T-helper 2 cell treated with Interferon-gamma antibody and Interleukin-4, amounts not matched to agents 5 μg/mL and 100 μg/mL, for 36 hours (primary cell): Measurements from ENCODE around the gene CGB7.
"Not testable (repeated sequence)": the region's sequence is repeated elsewhere in the genome, so short reads cannot be mapped to it uniquely, and the experiment has no call there.

Experiments used
- DNase-seq: peaks from one replicate; pipeline ENCODE4 v3.0.0; 2021; ENCODE audit warnings: low spot score
- H3K27ac Mint-ChIP-seq: one replicate; pipeline ENCODE4 v1.8.0; 2021; ENCODE audit warnings: mild to moderate bottlenecking, mixed read lengths
- H3K27me3 Mint-ChIP-seq: one replicate; pipeline ENCODE4 v1.8.0; 2021; ENCODE audit warnings: low read depth, mixed read lengths
- H3K36me3 Mint-ChIP-seq: one replicate; pipeline ENCODE4 v1.8.0; 2021; ENCODE audit warnings: low read depth, mixed read lengths
- H3K4me1 Mint-ChIP-seq: one replicate; pipeline ENCODE4 v1.8.0; 2021; ENCODE audit warnings: low read depth, mixed read lengths
- H3K4me3 Mint-ChIP-seq: one replicate; pipeline ENCODE4 v1.8.0; 2022; ENCODE audit warnings: mild to moderate bottlenecking, moderate library complexity, mixed read lengths
- H3K9me3 Mint-ChIP-seq: one replicate; pipeline ENCODE4 v1.8.0; 2021; ENCODE audit warnings: mixed read lengths

Gene CGB7

GRCh38 chr19:49064768-49065611 is 7.4 kb upstream of the CGB7 start, which contains the start of gene NTF4:
NTF4 (minus strand) TSS chr19:49064818; CDS start chr19:49061997, 2,821 bp downstream.
- H3K36me3 Mint-ChIP-seq: no peaks in the 10 kb centered on the region
- peaks cover 68% of the 10 kb centered on the region for H3K27me3 Mint-ChIP-seq
- no peak for DNase-seq
- H3K4me1 Mint-ChIP-seq: no peaks in the 10 kb centered on the region
- H3K9me3 Mint-ChIP-seq: no peaks in the 10 kb centered on the region
- no peak within 1 kb of the TSS for H3K4me3 Mint-ChIP-seq
- no peak within 1 kb of the TSS for H3K27ac Mint-ChIP-seq

GRCh38 chr19:49064029-49064629 is 6.6 kb upstream of the CGB7 start:
- DNase-seq: no peak
- no peak overlapping the region for H3K4me3 Mint-ChIP-seq
- no peaks in the 10 kb centered on the region for H3K36me3 Mint-ChIP-seq
- H3K4me1 Mint-ChIP-seq: no peaks in the 10 kb centered on the region
- no peaks in the 10 kb centered on the region for H3K9me3 Mint-ChIP-seq
- H3K27me3 Mint-ChIP-seq: peaks cover 69% of the 10 kb centered on the region
- H3K27ac Mint-ChIP-seq: no peak overlapping the region

- peaks cover 76% of the 10 kb centered on the region for H3K27me3 Mint-ChIP-seq
These were observed 3.9 kb upstream of the CGB7 start for GRCh38 chr19:49061445-49061844.

GRCh38 chr19:49061000-49061399 is 3.5 kb upstream of the CGB7 start:
- H3K36me3 Mint-ChIP-seq: no peaks in the 10 kb centered on the region
- no peak overlapping the region for H3K27ac Mint-ChIP-seq
- DNase-seq: no peak
- no peak overlapping the region for H3K4me3 Mint-ChIP-seq
- H3K27me3 Mint-ChIP-seq: peaks cover 75% of the 10 kb centered on the region
- peaks cover 14% of the 10 kb centered on the region for H3K4me1 Mint-ChIP-seq
- no peaks in the 10 kb centered on the region for H3K9me3 Mint-ChIP-seq

More at GRCh38 chr19:49061445-49061844, 3.9 kb upstream of the CGB7 start:
- no peak for DNase-seq
- Mint-ChIP-seq H3K4me3 (no peak overlapping the region), H3K4me1 (peaks cover 13% of the 10 kb centered on the region), H3K27ac (no peak overlapping the region), H3K9me3 (no peaks in the 10 kb centered on the region), H3K36me3 (no peaks in the 10 kb centered on the region)

GRCh38 chr19:49059053-49059452 is 1.5 kb upstream of the CGB7 start:
- H3K4me3 Mint-ChIP-seq: no peak overlapping the region
- no peaks in the 10 kb centered on the region for H3K36me3 Mint-ChIP-seq
- DNase-seq: no peak
- no peaks in the 10 kb centered on the region for H3K9me3 Mint-ChIP-seq
- peaks cover 16% of the 10 kb centered on the region for H3K4me1 Mint-ChIP-seq
- no peak overlapping the region for H3K27ac Mint-ChIP-seq
- peaks cover 68% of the 10 kb centered on the region for H3K27me3 Mint-ChIP-seq

DNA sequence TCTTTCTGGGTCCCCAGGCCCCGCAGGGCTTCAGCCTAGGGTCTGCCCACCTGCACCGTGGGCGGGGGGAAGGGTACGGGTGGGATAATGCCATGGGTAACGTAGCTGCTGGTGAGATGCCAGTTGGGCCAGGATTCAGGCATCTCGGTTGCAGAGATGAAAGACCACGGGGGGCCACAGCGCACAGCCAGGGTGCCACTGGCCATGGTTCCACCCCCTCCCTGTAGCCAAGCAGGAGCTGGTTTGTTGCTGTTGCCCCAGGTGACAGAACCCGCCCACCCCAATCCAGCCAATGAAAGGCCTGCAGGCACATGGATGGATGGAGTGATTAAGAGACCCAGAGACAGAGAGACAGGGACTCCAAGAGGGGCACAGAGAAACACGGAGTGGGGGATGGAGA is 1.0 kb upstream of the CGB7 start:
- H3K36me3 Mint-ChIP-seq: no peaks in the 10 kb centered on the region
- H3K4me3 Mint-ChIP-seq: no peak overlapping the region
- no peak for DNase-seq
- no peaks in the 10 kb centered on the region for H3K9me3 Mint-ChIP-seq
- H3K27ac Mint-ChIP-seq: no peak overlapping the region
- peaks cover 65% of the 10 kb centered on the region for H3K27me3 Mint-ChIP-seq
- peaks cover 16% of the 10 kb centered on the region for H3K4me1 Mint-ChIP-seq

DNA sequence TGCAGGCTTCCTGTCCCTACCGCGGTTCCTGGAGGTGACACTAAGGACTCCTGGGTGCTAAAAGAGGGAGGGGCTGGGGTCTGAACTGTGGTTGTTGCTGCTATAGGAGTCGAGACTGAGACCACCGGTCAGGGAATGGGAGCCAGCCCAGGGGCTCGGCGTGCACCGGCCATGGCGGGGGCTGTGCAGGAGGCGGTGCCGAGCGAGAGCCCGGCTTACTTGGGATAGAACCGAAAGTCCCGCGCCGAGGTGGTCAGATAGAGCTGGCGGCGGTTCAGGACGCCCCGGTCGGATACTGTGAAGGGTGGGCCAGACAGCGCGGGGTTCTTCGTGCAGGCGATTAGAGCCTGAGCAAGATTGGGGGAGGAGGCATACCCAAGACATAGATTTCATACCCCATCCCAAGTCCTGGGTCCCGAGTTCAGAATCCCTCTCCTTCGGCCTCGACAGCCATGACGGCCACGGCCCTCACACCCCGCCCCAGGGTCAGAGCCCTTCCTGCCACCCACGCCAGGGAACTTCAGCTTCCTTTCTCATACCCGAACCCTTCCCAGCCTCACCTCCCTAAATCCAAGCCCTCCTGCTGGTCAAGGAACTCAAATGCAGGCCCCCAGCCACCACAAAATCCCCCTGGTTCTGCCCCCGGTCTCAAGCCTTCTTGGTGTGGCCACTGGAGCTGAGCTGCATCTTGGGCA is 500 bp downstream of the CGB7 start:
- peaks cover 61% of the 10 kb centered on the region for H3K27me3 Mint-ChIP-seq
- not testable (repeated sequence) for H3K27ac Mint-ChIP-seq

DNA sequence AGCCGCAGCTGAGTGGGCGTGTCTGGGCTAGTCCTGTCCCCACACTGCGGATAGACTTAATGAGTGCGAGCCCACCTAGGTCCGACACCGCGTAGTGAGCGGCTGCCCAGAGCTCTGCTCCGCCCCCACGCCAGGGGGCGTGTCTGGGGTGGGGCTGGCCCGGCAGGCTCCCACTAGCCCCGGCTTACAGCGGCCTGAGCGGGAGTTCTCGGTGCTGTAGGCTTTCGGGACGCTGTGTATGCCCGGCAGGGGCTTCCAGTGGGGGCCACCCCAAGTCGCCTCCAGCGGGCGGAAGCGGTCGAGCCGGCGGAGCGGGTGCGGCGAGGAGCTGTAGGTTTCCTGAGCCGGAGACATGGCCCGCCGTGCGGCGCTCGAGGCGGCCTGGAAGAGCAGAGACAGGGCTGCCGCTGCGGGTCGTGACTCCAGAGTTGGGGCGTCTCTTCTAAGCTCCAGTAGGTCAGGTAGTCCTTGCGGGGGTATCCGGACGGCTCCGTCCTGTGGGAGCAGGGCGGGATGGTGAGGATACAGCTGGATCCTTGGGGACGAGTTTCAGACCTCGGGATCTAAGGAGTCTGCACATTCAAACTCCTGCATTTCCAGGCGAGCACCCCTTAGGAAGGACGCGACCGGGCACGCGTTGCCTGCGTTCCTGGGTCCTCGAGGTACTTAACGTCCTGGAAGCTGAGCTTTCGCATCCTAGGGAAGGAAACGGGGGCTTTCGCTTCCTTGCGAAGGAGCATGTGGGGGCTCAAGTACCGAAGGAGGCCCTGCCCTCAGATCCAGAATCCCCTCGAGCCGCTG is 1.2 kb downstream of the CGB7 start:
- Mint-ChIP-seq H3K27ac (no peak overlapping the region), H3K36me3 (no peaks in the 10 kb centered on the region), H3K9me3 (no peaks in the 10 kb centered on the region), H3K4me1 (peaks cover 16% of the 10 kb centered on the region), H3K27me3 (peaks cover 58% of the 10 kb centered on the region), H3K4me3 (peak overlapping the region; percentile 69)
- DNase-seq: peak; percentile 56

More for the DNA sequence above, 500 bp downstream of the CGB7 start:
- not testable (repeated sequence) for H3K9me3 Mint-ChIP-seq, H3K36me3 Mint-ChIP-seq, DNase-seq
- H3K4me3 Mint-ChIP-seq: peak overlapping the region; percentile 69
- peaks cover 16% of the 10 kb centered on the region for H3K4me1 Mint-ChIP-seq

DNA sequence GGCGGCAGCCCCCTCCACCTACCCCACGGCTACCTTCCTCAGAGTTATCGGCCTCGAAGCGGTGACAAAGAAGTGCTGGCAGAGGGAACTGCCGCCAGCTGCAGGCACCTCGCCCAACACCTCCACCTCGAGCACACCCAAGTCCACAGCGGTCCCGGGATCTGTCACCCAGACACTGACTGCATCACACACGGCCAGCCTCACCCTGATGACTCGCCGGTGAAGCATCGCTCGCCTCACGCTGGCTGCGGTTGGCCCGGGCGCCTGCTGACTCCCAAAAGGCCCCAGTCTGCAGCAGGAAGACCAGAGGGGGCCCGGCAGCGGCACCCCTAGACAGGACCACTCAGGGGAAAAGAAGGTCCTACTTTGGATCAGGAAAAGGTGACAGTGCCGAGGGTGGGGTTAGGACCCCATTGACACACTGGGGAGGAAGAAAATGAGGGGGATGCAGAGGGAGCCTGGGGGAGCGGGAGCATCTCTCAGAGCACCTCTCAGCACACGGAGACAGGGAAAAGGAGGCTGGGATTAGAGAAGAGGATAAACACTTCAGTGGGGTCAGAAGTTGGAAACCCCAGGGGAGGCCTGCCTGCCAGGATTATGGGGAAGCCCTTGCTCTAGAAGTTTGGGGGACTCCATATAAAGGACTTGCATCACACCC is 7.0 kb downstream of the CGB7 start:
- not testable (repeated sequence) for H3K9me3 Mint-ChIP-seq, DNase-seq, H3K36me3 Mint-ChIP-seq, H3K4me1 Mint-ChIP-seq, H3K27me3 Mint-ChIP-seq, H3K27ac Mint-ChIP-seq, H3K4me3 Mint-ChIP-seq

DNA sequence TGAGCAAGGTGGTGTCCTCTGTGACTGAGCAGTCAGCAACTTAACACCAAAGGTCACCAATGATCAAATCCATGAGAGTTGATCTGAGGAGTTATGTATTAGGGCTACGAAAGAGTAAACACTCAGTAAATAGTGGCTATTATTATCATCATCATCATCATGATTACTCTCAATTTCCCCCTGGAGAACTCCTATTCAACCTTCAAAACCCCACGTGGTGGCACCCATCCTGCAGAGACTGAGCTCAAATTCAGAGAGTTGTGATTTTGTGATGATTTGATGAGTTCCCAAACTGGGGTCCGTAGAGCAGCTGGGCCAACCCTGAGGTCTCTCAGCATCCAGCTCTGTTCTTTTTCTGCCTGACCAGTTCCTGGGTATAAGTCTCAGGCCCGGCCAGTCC is 7.7 kb downstream of the CGB7 start:
- H3K27ac Mint-ChIP-seq, H3K27me3 Mint-ChIP-seq, H3K4me3 Mint-ChIP-seq, H3K36me3 Mint-ChIP-seq, DNase-seq, H3K9me3 Mint-ChIP-seq, H3K4me1 Mint-ChIP-seq: not testable (repeated sequence)

DNA sequence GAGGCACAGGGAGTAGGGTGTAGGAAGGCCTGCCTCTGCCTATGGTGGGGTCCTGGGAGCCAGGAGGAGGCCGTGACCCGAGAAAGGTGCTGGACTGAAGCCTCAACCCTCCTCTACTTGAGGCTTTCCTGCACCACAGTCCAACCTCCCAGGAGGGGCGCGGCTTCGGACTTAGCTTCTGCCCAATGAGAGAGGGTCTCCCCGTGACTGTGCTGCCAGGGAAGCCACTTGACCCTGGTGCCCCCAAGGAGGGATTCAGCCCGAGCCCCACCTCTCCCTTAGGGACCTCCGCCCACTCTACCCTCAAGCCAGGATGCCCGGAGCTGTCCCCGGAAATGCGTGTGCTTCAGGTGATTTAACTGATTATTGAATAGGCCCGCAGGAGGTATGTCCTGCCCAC is 8.5 kb downstream of the CGB7 start, which contains the start of gene CGB8:
CGB8 (minus strand) TSS at position 101 of the 400 bp plus-strand sequence. CDS start 372 bp downstream, outside the sequence.
- H3K27me3 Mint-ChIP-seq, H3K9me3 Mint-ChIP-seq, DNase-seq, H3K27ac Mint-ChIP-seq, H3K36me3 Mint-ChIP-seq, H3K4me1 Mint-ChIP-seq, H3K4me3 Mint-ChIP-seq: not testable (repeated sequence)

DNA sequence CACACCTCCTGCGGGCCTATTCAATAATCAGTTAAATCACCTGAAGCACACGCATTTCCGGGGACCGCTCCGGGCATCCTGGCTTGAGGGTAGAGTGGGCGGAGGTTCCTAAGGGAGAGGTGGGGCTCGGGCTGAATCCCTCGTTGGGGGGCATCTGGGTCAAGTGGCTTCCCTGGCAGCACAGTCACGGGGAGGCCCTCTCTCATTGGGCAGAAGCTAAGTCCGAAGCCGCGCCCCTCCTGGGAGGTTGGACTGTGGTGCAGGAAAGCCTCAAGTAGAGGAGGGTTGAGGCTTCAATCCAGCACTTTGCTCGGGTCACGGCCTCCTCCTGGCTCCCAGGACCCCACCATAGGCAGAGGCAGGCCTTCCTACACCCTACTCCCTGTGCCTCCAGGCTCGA is 14.0 kb downstream of the CGB7 start, which contains the start of gene CGB5:
CGB5 (plus strand) TSS at position 301 of the 400 bp plus-strand sequence. CDS start 362 bp downstream, outside the sequence.
- not testable (repeated sequence) for H3K36me3 Mint-ChIP-seq, H3K27ac Mint-ChIP-seq, DNase-seq, H3K27me3 Mint-ChIP-seq, H3K9me3 Mint-ChIP-seq, H3K4me1 Mint-ChIP-seq, H3K4me3 Mint-ChIP-seq

GRCh38 chr19:49042666-49043065 is 14.9 kb downstream of the CGB7 start:
- not testable (repeated sequence) for H3K36me3 Mint-ChIP-seq, H3K4me1 Mint-ChIP-seq, H3K9me3 Mint-ChIP-seq, DNase-seq, H3K27me3 Mint-ChIP-seq, H3K4me3 Mint-ChIP-seq, H3K27ac Mint-ChIP-seq
